Measurements from ENCODE around the gene TM7SF3. TPM values are rescaled to one million over a fixed set of nuclear protein-coding genes. Genes with fewer than 3 reads are reported as not detected.

The TM7SF3 gene
- total and polyA plus RNA-seq, 2 donors from 2014 or later, result 63.1 to 70.1 TPM

DNA sequence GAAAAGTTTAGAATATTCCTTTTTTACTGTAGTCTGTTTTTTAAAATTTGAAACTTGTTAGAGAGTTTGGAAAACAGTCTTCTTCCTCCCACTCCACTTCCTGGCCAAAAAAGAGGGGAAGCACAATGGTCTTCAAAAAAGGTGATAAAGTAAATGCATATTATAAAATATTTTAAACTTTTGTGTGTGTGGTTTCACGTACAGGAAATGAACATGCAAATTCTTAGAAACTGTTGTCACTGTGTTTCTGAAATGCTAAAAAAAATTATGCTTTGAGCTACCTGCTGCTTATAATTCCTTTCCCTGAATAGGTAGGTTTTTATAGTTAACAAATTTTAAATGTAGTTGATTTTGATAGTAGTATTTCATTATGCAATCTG lies 73.0 kb downstream of the TM7SF3 start:
- Histone ChIP-seq H3K4me3 (ENCODE audit: low read length in 3 of 3) (no peak overlapping the region), H3K9ac (ENCODE audit: low read length in 3 of 3) (peak overlapping the region in 1 of 3 donors; percentile 17), H3K9me3 (ENCODE audit: control insufficient read depth in 2 of 3, insufficient read depth in 1 of 3, low read length in 3 of 3) (no peaks in the 10 kb centered on the region), H3K27me3 (ENCODE audit: control insufficient read depth, insufficient read depth, low read length) (no peaks in the 10 kb centered on the region), H3K27ac (ENCODE audit: low read depth in 2 of 2, low read length in 2 of 2) (no peak overlapping the region), H3K4me1 (ENCODE audit: control insufficient read depth in 2 of 3, insufficient read depth in 2 of 3, low read depth in 1 of 3, low read length in 3 of 3) (peaks cover 0 to 13% (median 2%) of the 10 kb centered on the region in 3 donors), H3K36me3 (ENCODE audit: control insufficient read depth in 2 of 3, insufficient read depth in 3 of 3, low read length in 3 of 3) (no peaks in the 10 kb centered on the region)
- FAIRE-seq (no peak), DNase-seq (no peak)
- TF ChIP-seq, protein P1, sequence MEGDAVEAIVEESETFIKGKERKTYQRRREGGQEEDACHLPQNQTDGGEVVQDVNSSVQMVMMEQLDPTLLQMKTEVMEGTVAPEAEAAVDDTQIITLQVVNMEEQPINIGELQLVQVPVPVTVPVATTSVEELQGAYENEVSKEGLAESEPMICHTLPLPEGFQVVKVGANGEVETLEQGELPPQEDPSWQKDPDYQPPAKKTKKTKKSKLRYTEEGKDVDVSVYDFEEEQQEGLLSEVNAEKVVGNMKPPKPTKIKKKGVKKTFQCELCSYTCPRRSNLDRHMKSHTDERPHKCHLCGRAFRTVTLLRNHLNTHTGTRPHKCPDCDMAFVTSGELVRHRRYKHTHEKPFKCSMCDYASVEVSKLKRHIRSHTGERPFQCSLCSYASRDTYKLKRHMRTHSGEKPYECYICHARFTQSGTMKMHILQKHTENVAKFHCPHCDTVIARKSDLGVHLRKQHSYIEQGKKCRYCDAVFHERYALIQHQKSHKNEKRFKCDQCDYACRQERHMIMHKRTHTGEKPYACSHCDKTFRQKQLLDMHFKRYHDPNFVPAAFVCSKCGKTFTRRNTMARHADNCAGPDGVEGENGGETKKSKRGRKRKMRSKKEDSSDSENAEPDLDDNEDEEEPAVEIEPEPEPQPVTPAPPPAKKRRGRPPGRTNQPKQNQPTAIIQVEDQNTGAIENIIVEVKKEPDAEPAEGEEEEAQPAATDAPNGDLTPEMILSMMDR (IDR thresholded peaks at IDR 0.05; ENCODE audit: borderline replicate concordance, extremely low read depth, insufficient read depth), result no peak
- intact Hi-C loops (cut with DNase I), result no loop called here

DNA sequence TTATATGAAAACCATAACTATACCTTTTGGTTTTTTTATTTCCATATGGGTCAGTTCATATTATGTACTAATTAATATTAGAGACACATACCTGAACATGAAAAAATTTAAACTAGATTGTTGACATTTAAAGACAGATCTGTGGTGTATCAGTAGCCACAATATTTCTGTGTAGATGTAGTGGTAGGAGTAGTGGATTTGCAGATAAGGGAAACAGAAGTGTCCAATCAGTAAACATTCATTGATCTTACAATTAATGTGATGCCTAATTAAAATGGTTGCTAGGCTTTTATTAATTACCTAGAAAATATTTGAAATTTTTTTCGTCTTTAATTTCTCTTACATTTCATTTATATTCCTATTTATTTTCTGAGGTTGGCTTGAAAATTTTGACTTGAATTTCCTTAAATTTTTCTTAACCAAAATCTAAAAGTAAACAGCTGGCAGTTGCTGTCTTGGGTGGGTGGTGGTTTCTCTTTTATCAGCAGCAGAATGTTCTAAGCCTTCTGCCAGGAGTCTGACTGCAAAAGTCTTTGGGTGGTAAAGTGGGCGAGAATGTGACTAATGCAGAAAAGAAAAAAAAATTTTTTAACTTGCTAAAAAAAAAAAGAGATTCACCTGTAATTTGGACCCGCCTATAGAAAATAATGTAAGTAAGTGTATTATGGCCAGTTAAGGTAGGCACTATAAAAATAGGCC lies 73.5 kb downstream of the TM7SF3 start:
- no peaks in the 10 kb centered on the region for H3K27me3 ChIP-seq (ENCODE audit: control insufficient read depth, insufficient read depth, low read length)
- intact Hi-C loops (cut with DNase I), result no loop called here
- H3K9ac ChIP-seq (ENCODE audit: low read length in 3 of 3), result peak overlapping the region in 1 of 3 donors; percentile 17
- DNase-seq, result no peak
- H3K9me3 ChIP-seq (ENCODE audit: control insufficient read depth in 2 of 3, insufficient read depth in 1 of 3, low read length in 3 of 3), result no peaks in the 10 kb centered on the region
- no peaks in the 10 kb centered on the region for H3K36me3 ChIP-seq (ENCODE audit: control insufficient read depth in 2 of 3, insufficient read depth in 3 of 3, low read length in 3 of 3)
- TF ChIP-seq, protein P1 (IDR thresholded peaks at IDR 0.05; ENCODE audit: borderline replicate concordance, extremely low read depth, insufficient read depth), result no peak
- H3K27ac ChIP-seq (ENCODE audit: low read depth in 2 of 2, low read length in 2 of 2), result no peak overlapping the region
- H3K4me1 ChIP-seq (ENCODE audit: control insufficient read depth in 2 of 3, insufficient read depth in 2 of 3, low read depth in 1 of 3, low read length in 3 of 3), result peaks cover 0 to 13% (median 5%) of the 10 kb centered on the region in 3 donors
- FAIRE-seq, result no peak
- peak overlapping the region in 1 of 3 donors; percentile 89 for H3K4me3 ChIP-seq (ENCODE audit: low read length in 3 of 3)

DNA sequence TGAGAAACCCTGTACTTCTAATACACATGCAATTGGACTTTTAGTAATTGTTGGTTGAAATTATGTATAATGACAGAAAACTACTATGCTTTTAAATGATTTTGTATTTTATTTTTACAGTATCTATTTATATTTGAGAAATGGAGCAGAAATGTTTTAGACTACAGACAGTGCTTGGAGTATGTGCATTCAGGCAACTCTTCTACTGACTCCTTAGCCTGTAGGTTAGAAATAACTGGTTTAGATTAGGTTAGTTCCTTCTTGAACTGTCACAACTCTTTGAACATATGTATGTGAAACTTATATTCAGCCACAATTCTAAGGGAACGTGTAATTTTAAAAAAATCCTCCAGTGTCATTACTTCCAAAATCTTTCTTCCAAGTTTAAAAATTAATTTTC lies 74.2 kb downstream of the TM7SF3 start:
- no peak for FAIRE-seq
- intact Hi-C loops (cut with DNase I), result no loop called here
- TF ChIP-seq, protein P1 (IDR thresholded peaks at IDR 0.05; ENCODE audit: borderline replicate concordance, extremely low read depth, insufficient read depth), result no peak
- Histone ChIP-seq H3K4me3 (ENCODE audit: low read length in 3 of 3) (peak overlapping the region in 2 of 3 donors; percentile 89 to 99), H3K9me3 (ENCODE audit: control insufficient read depth in 2 of 3, insufficient read depth in 1 of 3, low read length in 3 of 3) (no peaks in the 10 kb centered on the region), H3K9ac (ENCODE audit: low read length in 3 of 3) (peak overlapping the region in 1 of 3 donors; percentile 83), H3K27me3 (ENCODE audit: control insufficient read depth, insufficient read depth, low read length) (no peaks in the 10 kb centered on the region), H3K27ac (ENCODE audit: low read depth in 2 of 2, low read length in 2 of 2) (no peak overlapping the region), H3K4me1 (ENCODE audit: control insufficient read depth in 2 of 3, insufficient read depth in 2 of 3, low read depth in 1 of 3, low read length in 3 of 3) (peaks cover 0 to 13% (median 5%) of the 10 kb centered on the region in 3 donors), H3K36me3 (ENCODE audit: control insufficient read depth in 2 of 3, insufficient read depth in 3 of 3, low read length in 3 of 3) (no peaks in the 10 kb centered on the region)
- no peak for DNase-seq

Measured in kidney (tissue), 14 donors.